HEK293 (cell line): ENCODE results near the gene UBE4A.
A peak's percentile ranks its signal among the peaks of the same experiment; 100 is the strongest.

Experiments
- ATF2 ChIP-seq: fragments of 450-650 bp; formaldehyde crosslinking; IDR thresholded peaks from 2 replicates; pipeline ENCODE4 v1.5.1; 2016; ENCODE audit warnings: missing biosample characterization, missing genetic modification characterization, low read depth
- GLI4 ChIP-seq: fragments of 450-650 bp; formaldehyde crosslinking; IDR thresholded peaks from 2 replicates; pipeline ENCODE4 v1.5.1; 2016; ENCODE audit warnings: missing biosample characterization, missing genetic modification characterization
- OSR2 ChIP-seq: fragments of 450-650 bp; formaldehyde crosslinking; IDR thresholded peaks from 2 replicates; pipeline ENCODE4 v1.5.1; 2016; ENCODE audit warnings: missing biosample characterization, missing genetic modification characterization
- PATZ1 ChIP-seq: fragments of 450-650 bp; formaldehyde crosslinking; IDR thresholded peaks from 2 replicates; pipeline ENCODE4 v1.5.1; 2016; ENCODE audit warnings: missing biosample characterization, missing genetic modification characterization
- PRDM4 ChIP-seq: fragments of 450-650 bp; formaldehyde crosslinking; IDR thresholded peaks from 2 replicates; pipeline ENCODE4 v1.5.1; 2017; ENCODE audit warnings: missing biosample characterization, missing genetic modification characterization
- PRDM6 ChIP-seq: fragments of 450-650 bp; formaldehyde crosslinking; IDR thresholded peaks from 2 replicates; pipeline ENCODE4 v1.5.1; 2017; ENCODE audit warnings: missing biosample characterization, missing genetic modification characterization
- REPIN1 ChIP-seq: fragments of 450-650 bp; formaldehyde crosslinking; IDR thresholded peaks from 2 replicates; pipeline ENCODE4 v1.5.1; 2017; ENCODE audit warnings: missing biosample characterization, missing genetic modification characterization, low read depth
- SALL2 ChIP-seq: fragments of 450-650 bp; formaldehyde crosslinking; IDR thresholded peaks from 2 replicates; pipeline ENCODE4 v1.5.0; 2017; ENCODE audit warnings: missing biosample characterization, mild to moderate bottlenecking, missing genetic modification characterization, borderline replicate concordance
- SETDB1 ChIP-seq: IDR thresholded peaks from one replicate; pipeline ENCODE4 v1.6.1; 2017; ENCODE audit warnings: mild to moderate bottlenecking, low read length, moderate library complexity, mixed read lengths; ENCODE audit not compliant: insufficient read length
- SP7 ChIP-seq: fragments of 450-650 bp; formaldehyde crosslinking; IDR thresholded peaks from 2 replicates; pipeline ENCODE4 v1.5.1; 2016; ENCODE audit warnings: missing biosample characterization, missing genetic modification characterization
- TSHZ1 ChIP-seq: fragments of 450-650 bp; formaldehyde crosslinking; IDR thresholded peaks from 2 replicates; pipeline ENCODE4 v1.5.1; 2016; ENCODE audit warnings: missing biosample characterization, missing genetic modification characterization, borderline replicate concordance
- ZBTB7A ChIP-seq: fragments of 450-650 bp; formaldehyde crosslinking; IDR thresholded peaks from 2 replicates; pipeline ENCODE4 v1.5.1; 2016; ENCODE audit warnings: low read depth, missing biosample characterization, missing genetic modification characterization
- ZEB2 ChIP-seq: fragments of 450-650 bp; formaldehyde crosslinking; IDR thresholded peaks from 2 replicates; pipeline ENCODE4 v1.5.1; 2016; ENCODE audit warnings: missing biosample characterization, missing genetic modification characterization
- ZNF175 ChIP-seq: fragments of 450-650 bp; formaldehyde crosslinking; IDR thresholded peaks from 2 replicates; pipeline ENCODE4 v1.5.1; 2016; ENCODE audit warnings: missing biosample characterization, missing genetic modification characterization
- ZNF214 ChIP-seq: fragments of 450-650 bp; formaldehyde crosslinking; IDR thresholded peaks from 2 replicates; pipeline ENCODE4 v1.5.1; 2017; ENCODE audit warnings: missing biosample characterization, mild to moderate bottlenecking, missing genetic modification characterization, borderline replicate concordance
- ZNF239 ChIP-seq: fragments of 450-650 bp; formaldehyde crosslinking; IDR thresholded peaks from 2 replicates; pipeline ENCODE4 v1.5.1; 2016; ENCODE audit warnings: missing biosample characterization, missing genetic modification characterization
- ZNF24 ChIP-seq: fragments of 450-650 bp; formaldehyde crosslinking; IDR thresholded peaks from 2 replicates; pipeline ENCODE4 v1.5.1; 2016; ENCODE audit warnings: missing biosample characterization, missing genetic modification characterization
- ZNF335 ChIP-seq: fragments of 450-650 bp; formaldehyde crosslinking; conservative IDR thresholded peaks from 2 replicates; pipeline ENCODE4 v1.5.1; 2016; ENCODE audit warnings: missing biosample characterization, missing genetic modification characterization
- ZNF354C ChIP-seq: fragments of 450-650 bp; formaldehyde crosslinking; IDR thresholded peaks from 2 replicates; pipeline ENCODE4 v1.5.1; 2016; ENCODE audit warnings: missing biosample characterization, missing genetic modification characterization, low read depth, borderline replicate concordance
- ZNF366 ChIP-seq: fragments of 450-650 bp; formaldehyde crosslinking; conservative IDR thresholded peaks from 2 replicates; pipeline ENCODE4 v1.5.1; 2016; ENCODE audit warnings: missing biosample characterization, missing genetic modification characterization
- ZNF423 ChIP-seq: fragments of 450-650 bp; formaldehyde crosslinking; IDR thresholded peaks from 2 replicates; pipeline ENCODE4 v1.5.1; 2016; ENCODE audit warnings: missing biosample characterization, missing genetic modification characterization
- ZNF488 ChIP-seq: fragments of 450-650 bp; formaldehyde crosslinking; IDR thresholded peaks from 2 replicates; pipeline ENCODE4 v1.5.1; 2016; ENCODE audit warnings: missing biosample characterization, missing genetic modification characterization
- ZNF514 ChIP-seq: fragments of 450-650 bp; formaldehyde crosslinking; IDR thresholded peaks from 2 replicates; pipeline ENCODE4 v1.5.1; 2016; ENCODE audit warnings: missing biosample characterization, missing genetic modification characterization
- ZNF560 ChIP-seq: fragments of 450-650 bp; formaldehyde crosslinking; IDR thresholded peaks from 2 replicates; pipeline ENCODE4 v1.5.1; 2017; ENCODE audit warnings: missing biosample characterization, missing genetic modification characterization, borderline replicate concordance
- ZNF561 ChIP-seq: fragments of 450-650 bp; IDR thresholded peaks from 2 replicates; pipeline ENCODE4 v1.5.1; 2018; ENCODE audit warnings: missing biosample characterization, missing genetic modification characterization, borderline replicate concordance
- ZNF596 ChIP-seq: fragments of 450-650 bp; IDR thresholded peaks from 2 replicates; pipeline ENCODE4 v1.5.0; 2018; ENCODE audit warnings: missing biosample characterization, mild to moderate bottlenecking, missing genetic modification characterization, moderate library complexity
- ZNF670 ChIP-seq: fragments of 450-650 bp; formaldehyde crosslinking; IDR thresholded peaks from 2 replicates; pipeline ENCODE4 v1.5.1; 2016; ENCODE audit warnings: missing biosample characterization, missing genetic modification characterization, low read depth
- ZNF692 ChIP-seq: fragments of 450-650 bp; formaldehyde crosslinking; IDR thresholded peaks from 2 replicates; pipeline ENCODE4 v1.5.1; 2016; ENCODE audit warnings: missing biosample characterization, missing genetic modification characterization

Gene UBE4A

GRCh38 chr11:118415739-118416068 lies 56.3 kb downstream of the UBE4A start (continued):
- TF ChIP-seq TSHZ1 (tag by site-specific recombination) = no peak
- no peak for TF ChIP-seq ZNF488 (tag by site-specific recombination)
- TF ChIP-seq ATF2 (tag by site-specific recombination) = no peak
- TF ChIP-seq GLI4 (tag by site-specific recombination) = no peak
- no peak for TF ChIP-seq ZNF24 (tag by site-specific recombination)
- TF ChIP-seq ZNF596 (tag by site-specific recombination) = no peak
- TF ChIP-seq PRDM6 = no peak
- no peak for TF ChIP-seq PRDM4 (tag by site-specific recombination)
- peak; percentile 39; the same call in 1 of the 2 replicates for TF ChIP-seq ZNF692 (tag by site-specific recombination)
- TF ChIP-seq ZNF175 = no peak
- TF ChIP-seq ZNF514 (tag by site-specific recombination) = no peak
- no peak for TF ChIP-seq ZNF423
- no peak for TF ChIP-seq ZNF366 (tag by site-specific recombination)
- no peak for TF ChIP-seq SETDB1
- no peak for TF ChIP-seq ZNF560
- TF ChIP-seq ZNF561 (tag by site-specific recombination) = no peak
- no peak for TF ChIP-seq PATZ1 (tag by site-specific recombination)
- TF ChIP-seq SALL2 (tag by site-specific recombination) = no peak
- no peak for TF ChIP-seq ZBTB7A
- TF ChIP-seq ZNF214 = no peak
- no peak for TF ChIP-seq ZNF670 (tag by site-specific recombination)
- TF ChIP-seq OSR2 (tag by site-specific recombination) = no peak
- no peak for TF ChIP-seq REPIN1 (tag by site-specific recombination)
- 0 out of 2 replicates have a peak, but pooled peaks have one; percentile 22 for TF ChIP-seq ZEB2 (tag by site-specific recombination)
- no peak for TF ChIP-seq ZNF354C (tag by site-specific recombination)
- TF ChIP-seq ZNF239 (tag by site-specific recombination) = no peak
- TF ChIP-seq SP7 = peak; percentile 23; the same call in 1 of the 2 replicates
- no peak for TF ChIP-seq ZNF335 (tag by site-specific recombination)
